ENCODE measurements around the gene METRN.
A peak's percentile ranks its signal among the peaks of the same experiment; 100 is the strongest.

The METRN gene

DNA sequence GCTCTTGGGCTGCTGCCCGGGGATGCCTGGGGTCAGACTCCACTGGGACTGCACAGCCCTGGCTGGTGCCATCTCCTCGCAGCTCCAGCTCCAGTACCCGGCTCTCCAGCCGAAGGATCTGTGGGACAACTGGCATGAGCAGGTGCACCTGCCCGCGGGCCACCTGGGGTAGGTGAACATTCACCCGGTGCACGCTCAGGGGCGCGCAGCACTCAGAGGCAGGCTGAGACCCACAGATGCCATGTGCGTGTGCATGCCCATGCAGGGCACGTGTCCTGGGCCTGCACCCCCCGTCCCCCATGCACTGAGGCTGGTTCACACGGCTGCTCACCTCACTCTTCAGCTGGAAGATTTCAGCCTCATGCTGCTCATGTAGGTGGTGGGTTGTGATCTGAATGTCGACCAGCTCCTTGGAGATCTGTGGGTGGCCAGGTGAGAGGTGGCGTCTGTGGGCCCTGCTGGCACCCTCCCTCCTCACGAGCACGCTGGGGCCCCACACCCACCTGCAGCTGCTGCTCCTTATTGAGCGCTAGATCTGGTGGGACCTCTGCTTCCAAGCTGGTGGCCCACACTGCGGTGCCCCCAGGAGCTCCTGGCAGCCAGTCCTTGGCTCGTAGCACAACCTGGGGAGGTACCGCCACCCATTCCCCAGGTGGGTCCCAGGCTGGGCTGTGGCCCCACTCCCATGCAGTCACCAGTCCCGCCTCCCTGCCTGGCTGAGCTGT, 10.7 kb downstream of the METRN start:
- Histone ChIP-seq H2AFZ (no peak overlapping the region), H3K27ac (no peak overlapping the region), H3K4me3 (ENCODE audit: low read depth, low read length) (no peak overlapping the region), H3K4me2 (ENCODE audit: low read length) (no peak overlapping the region), H3K4me1 (peaks cover 9% of the 10 kb centered on the region), H3K9me3 (ENCODE audit: control insufficient read depth, low read length) (no peaks in the 10 kb centered on the region), H3K36me3 (ENCODE audit: control insufficient read depth, insufficient read depth, low read length) (no peaks in the 10 kb centered on the region), H3K27me3 (ENCODE audit: control insufficient read depth, insufficient read depth, low read length) (no peaks in the 10 kb centered on the region), H3K9ac (no peak overlapping the region), H3K79me2 (no peaks in the 10 kb centered on the region)
- TF ChIP-seq, protein P1, sequence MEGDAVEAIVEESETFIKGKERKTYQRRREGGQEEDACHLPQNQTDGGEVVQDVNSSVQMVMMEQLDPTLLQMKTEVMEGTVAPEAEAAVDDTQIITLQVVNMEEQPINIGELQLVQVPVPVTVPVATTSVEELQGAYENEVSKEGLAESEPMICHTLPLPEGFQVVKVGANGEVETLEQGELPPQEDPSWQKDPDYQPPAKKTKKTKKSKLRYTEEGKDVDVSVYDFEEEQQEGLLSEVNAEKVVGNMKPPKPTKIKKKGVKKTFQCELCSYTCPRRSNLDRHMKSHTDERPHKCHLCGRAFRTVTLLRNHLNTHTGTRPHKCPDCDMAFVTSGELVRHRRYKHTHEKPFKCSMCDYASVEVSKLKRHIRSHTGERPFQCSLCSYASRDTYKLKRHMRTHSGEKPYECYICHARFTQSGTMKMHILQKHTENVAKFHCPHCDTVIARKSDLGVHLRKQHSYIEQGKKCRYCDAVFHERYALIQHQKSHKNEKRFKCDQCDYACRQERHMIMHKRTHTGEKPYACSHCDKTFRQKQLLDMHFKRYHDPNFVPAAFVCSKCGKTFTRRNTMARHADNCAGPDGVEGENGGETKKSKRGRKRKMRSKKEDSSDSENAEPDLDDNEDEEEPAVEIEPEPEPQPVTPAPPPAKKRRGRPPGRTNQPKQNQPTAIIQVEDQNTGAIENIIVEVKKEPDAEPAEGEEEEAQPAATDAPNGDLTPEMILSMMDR (IDR thresholded peaks at IDR 0.05): no peak

DNA sequence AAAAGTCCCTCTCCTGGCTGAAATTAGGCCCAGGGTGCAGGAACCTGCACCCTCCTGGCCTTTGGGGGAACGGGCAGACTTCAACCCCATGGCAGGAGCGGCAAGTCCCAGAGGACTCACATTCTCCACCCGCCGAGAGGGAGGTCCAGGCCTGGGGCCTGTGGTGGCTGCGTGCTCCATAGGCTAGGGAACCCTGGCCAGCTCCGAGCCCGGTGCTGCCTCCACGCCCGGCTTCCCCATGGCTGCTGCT, 11.2 kb downstream of the METRN start:
- H3K4me3 ChIP-seq (ENCODE audit: low read depth, low read length): peak overlapping the region; percentile 35
- H3K4me1 ChIP-seq: peaks cover 9% of the 10 kb centered on the region
- no peaks in the 10 kb centered on the region for H3K36me3 ChIP-seq (ENCODE audit: control insufficient read depth, insufficient read depth, low read length)
- no peak overlapping the region for H3K9ac ChIP-seq
- TF ChIP-seq, protein P1 (IDR thresholded peaks at IDR 0.05): no peak
- H3K4me2 ChIP-seq (ENCODE audit: low read length): peak overlapping the region; percentile 62
- no peak overlapping the region for H3K27ac ChIP-seq
- H3K27me3 ChIP-seq (ENCODE audit: control insufficient read depth, insufficient read depth, low read length): no peaks in the 10 kb centered on the region
- H3K9me3 ChIP-seq (ENCODE audit: control insufficient read depth, low read length): no peaks in the 10 kb centered on the region
- no peaks in the 10 kb centered on the region for H3K79me2 ChIP-seq
- peak overlapping the region; percentile 58 for H2AFZ ChIP-seq

DNA sequence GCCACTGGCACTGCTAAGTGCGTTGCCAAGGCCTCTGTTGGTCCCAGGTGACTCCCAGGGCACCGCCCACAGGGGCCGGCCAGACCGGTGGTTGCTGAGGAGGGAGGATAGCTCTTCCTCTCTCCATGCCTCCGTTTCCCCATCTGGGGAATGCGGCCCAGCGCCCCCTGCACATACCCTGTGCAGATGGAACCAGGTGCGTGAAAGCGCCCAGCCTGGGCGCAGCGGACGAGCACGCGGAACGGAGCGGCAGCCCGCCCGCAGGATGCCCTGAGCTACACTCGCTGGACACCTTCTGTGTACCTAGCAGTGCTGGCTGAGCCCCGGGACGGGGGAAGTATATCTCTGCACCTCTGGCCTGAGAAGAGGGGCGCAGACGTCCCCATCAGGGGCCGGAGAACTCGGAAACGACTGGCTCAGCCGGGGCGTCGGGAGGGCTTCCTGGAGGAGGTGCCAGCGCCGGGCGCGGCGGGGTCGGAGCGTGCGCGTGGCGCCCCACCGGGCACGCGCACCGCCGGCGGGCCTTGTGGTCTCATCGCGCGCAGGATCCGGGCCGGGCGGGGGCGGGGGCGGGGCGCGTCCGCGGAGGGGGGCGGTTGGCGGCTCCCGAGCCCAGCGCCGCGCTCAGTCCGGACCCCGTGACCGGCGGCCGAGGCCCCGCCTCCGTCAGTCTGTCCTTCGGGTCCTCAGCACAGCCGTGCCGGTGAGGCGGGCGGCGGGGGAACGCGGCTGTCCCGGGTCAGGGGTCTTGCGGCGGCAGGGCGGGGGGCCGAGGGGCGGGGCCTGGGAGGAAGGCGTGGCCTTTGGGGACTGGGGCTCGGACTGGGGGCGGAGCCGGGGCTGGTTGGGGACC, 11.7 kb downstream of the METRN start, which contains the start of the genes CCDC78 and HAGHL:
Gene CCDC78 (minus strand): TSS at position 6 of the 853 bp plus-strand sequence. CDS start 76 bp downstream, outside the sequence.
Gene HAGHL (plus strand): TSS at position 669 of the 853 bp plus-strand sequence. CDS start 404 bp downstream, outside the sequence.
- Histone ChIP-seq H2AFZ (peak within 1 kb of the TSS; percentile 58), H3K9me3 (ENCODE audit: control insufficient read depth, low read length) (no peaks in the 10 kb centered on the region), H3K36me3 (ENCODE audit: control insufficient read depth, insufficient read depth, low read length) (no peaks in the 10 kb centered on the region), H3K4me1 (peaks cover 9% of the 10 kb centered on the region), H3K9ac (no peak within 1 kb of the TSS), H3K79me2 (no peaks in the 10 kb centered on the region), H3K27ac (no peak within 1 kb of the TSS), H3K27me3 (ENCODE audit: control insufficient read depth, insufficient read depth, low read length) (no peaks in the 10 kb centered on the region), H3K4me2 (ENCODE audit: low read length) (peak within 1 kb of the TSS; percentile 98), H3K4me3 (ENCODE audit: low read depth, low read length) (peak within 1 kb of the TSS; percentile 83)
- TF ChIP-seq, protein P1 (IDR thresholded peaks at IDR 0.05): no peak

DNA sequence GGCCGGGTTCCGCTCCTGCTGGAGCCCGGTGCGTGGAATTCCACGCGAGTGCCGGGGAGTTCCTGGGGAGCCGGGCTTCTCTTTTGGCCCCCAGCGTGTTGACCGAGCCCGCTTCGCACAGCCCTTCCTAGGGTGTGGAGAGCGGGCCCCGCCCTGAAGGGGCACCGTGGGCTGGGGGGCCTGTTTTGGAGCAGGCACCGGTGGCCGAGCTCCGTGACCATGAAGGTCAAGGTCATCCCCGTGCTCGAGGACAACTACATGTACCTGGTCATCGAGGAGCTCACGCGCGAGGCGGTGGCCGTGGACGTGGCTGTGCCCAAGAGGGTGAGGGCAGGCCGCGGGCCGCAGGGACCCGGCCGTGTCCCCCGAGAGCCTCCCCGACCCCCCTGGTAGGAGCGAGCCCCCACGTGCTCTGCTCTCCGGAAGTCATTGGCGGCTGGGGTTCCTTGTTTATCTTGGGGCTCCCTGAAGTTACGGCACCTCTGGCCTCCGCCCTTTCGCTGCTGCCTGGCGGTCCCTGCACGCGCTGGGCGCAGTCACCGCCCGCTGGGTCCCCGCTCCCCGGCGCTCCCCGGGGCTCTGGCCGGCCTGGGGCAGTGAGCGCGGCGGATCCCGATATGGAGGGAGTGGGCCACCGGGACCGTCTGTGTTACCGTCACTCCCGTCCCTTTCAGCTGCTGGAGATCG, 12.5 kb downstream of the METRN start:
- peak overlapping the region; percentile 98 for H3K4me2 ChIP-seq (ENCODE audit: low read length)
- TF ChIP-seq, protein P1 (IDR thresholded peaks at IDR 0.05): no peak
- no peaks in the 10 kb centered on the region for H3K36me3 ChIP-seq (ENCODE audit: control insufficient read depth, insufficient read depth, low read length)
- H3K79me2 ChIP-seq: no peaks in the 10 kb centered on the region
- no peak overlapping the region for H3K27ac ChIP-seq
- H3K4me3 ChIP-seq (ENCODE audit: low read depth, low read length): peak overlapping the region; percentile 83
- no peaks in the 10 kb centered on the region for H3K9me3 ChIP-seq (ENCODE audit: control insufficient read depth, low read length)
- no peak overlapping the region for H3K9ac ChIP-seq
- H3K4me1 ChIP-seq: peaks cover 9% of the 10 kb centered on the region
- no peaks in the 10 kb centered on the region for H3K27me3 ChIP-seq (ENCODE audit: control insufficient read depth, insufficient read depth, low read length)
- H2AFZ ChIP-seq: peak overlapping the region; percentile 48
